T-helper 2 cell (primary cell): Measurements from ENCODE around the gene TMPRSS3.
"Not testable (repeated sequence)": the region's sequence is repeated elsewhere in the genome, so short reads cannot be mapped to it uniquely, and the experiment has no call there.

Source experiments
- DNase-seq, 5 experiments: peaks; one replicate each; pipeline versions ENCODE4 v3.0.0 to v3.0.0-alpha.2; 2012 to 2022

Gene TMPRSS3

GRCh38 chr21:42427809-42428419, 32.1 kb upstream of the TMPRSS3 start:
- DNase-seq, result no peak

- no peak for DNase-seq
Observed at GRCh38 chr21:42426876-42427480, 31.1 kb upstream of the TMPRSS3 start.

DNA sequence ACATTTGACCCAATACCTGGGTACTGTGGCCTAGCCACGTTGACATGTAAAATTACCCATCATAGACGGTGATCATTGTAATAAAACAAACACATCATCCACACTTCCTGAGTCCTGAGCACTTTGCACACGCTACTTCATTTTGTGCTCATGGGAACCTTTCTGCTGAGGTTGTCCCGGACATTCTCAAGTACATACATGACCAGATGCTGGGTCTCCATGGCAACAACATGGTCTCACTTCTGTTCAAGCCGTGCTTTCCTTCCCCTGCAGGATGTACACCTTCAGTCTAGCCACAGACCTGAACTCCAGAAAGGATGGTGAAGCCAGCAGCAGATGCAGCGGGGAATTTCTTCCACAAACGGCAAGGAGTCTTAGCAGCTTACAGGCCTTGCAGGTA, 30.6 kb upstream of the TMPRSS3 start:
- no peak for DNase-seq

DNA sequence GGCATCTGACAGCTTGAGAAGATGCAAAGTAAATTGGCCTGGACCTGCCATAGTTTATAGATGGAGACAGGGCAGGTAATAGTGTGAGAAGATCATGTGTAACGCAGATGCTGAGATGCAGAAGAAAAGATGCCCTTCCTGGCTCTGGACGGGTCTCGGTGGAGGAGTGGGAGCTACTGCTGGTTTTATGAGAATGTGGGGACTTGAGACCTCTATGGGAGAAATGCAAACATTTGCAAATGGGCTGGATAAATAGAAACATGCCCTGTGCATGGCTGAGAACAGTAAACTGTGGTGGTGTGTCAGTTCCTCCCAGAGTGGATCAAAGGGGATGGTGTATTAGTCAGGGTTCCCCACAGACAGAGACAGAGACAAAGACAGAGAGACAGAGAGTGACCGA, 29.7 kb upstream of the TMPRSS3 start:
- no peak for DNase-seq

- peak in 4 of 5 experiments; percentile 50 to 97 (median 84) for DNase-seq
Observed at GRCh38 chr21:42424914-42425541, 29.2 kb upstream of the TMPRSS3 start.

- DNase-seq, result no peak
Observed at GRCh38 chr21:42423685-42424084, 27.8 kb upstream of the TMPRSS3 start.

- DNase-seq, result peak in 3 of 5 experiments; percentile 23 to 90 (median 60)
Observed at GRCh38 chr21:42423197-42423675, 27.4 kb upstream of the TMPRSS3 start.

DNA sequence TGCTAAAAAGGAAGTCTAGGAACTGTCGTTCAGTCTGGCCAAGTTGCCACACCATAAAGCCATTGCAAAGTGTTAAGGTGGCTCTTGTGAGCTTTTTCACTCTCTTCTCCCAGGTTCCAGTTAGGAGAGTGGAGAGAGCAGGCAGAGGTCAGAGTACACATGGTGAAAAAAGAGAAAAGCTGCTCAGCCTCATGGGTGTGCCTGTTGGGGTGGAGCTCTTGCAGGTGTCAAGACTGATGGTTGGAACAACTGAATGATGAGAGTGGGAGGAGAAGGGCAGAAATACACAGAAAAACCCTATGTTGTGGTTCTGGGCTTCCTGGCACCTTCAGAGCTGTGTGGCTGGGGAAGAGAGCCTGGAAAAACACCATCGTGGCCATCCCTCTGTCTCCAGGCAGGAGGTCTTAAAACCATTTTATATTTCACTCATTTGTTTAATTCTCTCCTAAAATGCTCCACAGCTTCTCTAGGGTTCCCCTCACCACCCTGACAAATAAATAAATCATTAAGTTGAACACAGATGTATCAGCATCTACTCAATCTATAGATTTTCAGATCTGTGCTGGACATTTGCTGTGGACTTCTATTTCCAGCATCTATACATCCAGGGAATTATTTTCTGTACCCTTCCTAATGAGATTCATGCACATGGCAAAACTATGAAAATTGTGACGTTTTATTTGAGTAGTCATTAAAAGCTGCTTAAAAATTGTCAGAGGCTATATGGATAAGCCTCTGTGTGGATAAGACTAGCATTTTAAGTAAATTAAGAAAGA, 25.4 kb upstream of the TMPRSS3 start:
- DNase-seq, result no peak

- DNase-seq, result no peak
Observed at GRCh38 chr21:42419845-42420244, 24.0 kb upstream of the TMPRSS3 start.

GRCh38 chr21:42418886-42419285, 23.0 kb upstream of the TMPRSS3 start:
- no peak for DNase-seq

DNA sequence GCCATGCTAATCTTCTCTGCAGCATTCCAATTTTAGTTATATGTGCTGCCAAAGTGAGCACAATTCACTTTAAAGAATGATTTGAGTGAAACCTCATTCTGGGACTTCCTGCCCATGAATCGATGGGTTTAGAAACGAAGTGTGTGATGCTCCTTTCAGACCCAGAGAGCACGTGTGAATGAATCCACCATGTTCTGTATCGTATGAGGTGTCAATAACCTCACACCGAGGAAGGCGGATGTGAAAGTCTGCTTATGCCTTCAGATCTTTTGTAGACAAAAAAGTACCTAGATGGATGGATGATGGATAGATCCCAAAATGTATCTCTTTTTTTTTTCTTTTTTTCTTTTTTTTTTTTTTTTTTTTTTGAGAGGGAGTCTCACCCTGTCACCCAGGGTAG, 21.7 kb upstream of the TMPRSS3 start:
- DNase-seq, result peak in 2 of 5 experiments; percentile 66 to 73

- peak; percentile 59 to 94 (median 88) for DNase-seq
Observed at GRCh38 chr21:42414928-42415769, 19.3 kb upstream of the TMPRSS3 start.

DNA sequence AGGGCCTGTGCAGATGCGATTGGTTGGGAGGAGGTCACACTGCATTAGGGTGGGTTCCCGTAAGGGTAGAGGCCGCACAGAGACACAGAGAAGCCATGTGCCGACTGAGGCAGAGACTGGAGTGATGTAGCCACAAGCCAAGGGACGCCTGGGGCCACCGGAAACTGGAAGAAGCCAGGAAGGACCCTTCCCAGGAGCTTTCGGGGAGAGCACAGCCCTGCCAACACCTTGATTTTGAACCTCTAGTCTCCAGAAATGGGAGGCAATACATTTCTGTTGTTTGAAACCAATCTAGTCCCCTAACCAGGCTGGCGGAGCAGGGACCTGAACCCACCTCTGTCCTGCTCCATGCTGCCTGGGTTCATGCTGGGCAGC, 18.7 kb upstream of the TMPRSS3 start:
- no peak for DNase-seq

DNA sequence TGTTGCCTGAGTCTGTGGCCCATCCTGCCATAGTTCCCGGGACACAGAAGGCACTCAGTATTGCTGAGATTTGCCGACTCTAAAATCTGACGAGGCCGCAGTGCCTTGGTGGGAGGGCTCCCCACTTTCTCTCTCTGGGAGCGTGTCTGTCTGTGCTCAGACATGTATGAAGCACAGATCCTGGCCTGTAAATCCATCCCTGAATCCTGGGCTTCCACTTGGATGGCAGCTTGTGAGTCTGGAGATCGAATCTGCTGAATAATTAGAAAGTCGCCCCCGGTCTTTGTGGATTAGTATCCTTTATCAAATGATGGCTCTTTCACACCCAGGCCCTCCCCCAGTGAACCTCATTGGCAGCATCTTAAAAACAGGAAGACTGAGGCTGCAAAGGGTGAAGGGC, 18.2 kb upstream of the TMPRSS3 start:
- DNase-seq, result no peak

DNA sequence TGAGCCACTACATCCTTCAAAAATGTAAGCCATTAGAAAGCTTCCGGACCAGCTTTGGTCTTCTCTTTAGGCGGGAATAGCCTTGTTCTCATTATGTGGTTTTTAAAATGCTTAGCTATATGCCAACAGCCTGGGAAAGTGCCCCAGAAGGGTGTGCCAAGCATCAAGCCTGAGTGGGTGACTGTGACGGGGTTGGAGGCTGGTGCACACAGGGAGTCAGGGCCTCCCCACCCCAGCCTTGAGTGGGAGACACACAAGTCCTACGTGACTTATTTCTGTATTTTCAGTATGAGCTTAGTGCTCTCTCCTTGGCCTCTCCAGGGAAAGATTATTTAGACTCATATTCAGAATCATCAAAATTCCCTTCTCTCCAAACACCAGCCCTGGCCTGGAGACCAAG, 17.6 kb upstream of the TMPRSS3 start:
- DNase-seq, result peak in 1 of 5 experiments; percentile 48

DNA sequence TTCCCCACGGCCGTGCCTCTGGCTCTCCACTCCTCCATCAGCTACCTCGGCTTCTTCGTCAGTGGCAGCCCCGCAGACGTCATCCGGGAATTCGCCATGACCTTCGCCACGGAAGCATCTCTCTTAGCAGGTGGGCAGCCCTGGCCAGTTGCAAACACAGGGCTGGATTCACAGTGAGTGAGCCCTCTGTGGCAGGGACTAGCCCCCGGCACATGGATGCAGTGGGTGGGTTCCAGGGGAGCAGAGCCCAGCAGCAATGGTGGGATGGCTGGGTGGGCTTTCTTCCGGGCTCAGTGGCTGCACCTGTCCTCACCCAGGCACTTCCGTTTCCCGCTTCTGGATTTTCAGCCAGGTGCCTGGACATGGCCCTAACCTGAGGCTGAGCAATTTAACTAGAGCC, 17.2 kb upstream of the TMPRSS3 start:
- no peak for DNase-seq

DNA sequence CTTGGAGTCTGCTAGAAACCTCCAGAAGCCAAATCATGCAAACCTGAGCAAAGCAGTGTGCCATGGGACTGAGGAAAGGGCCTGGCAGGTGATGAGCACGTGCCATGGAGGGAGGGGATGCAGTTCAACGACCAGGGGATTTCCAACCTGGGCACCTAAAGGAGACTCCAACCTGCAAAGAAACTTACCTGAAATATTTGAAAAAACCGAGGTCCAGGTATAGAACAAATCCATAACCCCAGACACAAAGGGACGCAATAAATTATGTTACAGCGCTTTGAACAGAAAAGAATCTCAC, 16.7 kb upstream of the TMPRSS3 start:
- DNase-seq, result no peak

- DNase-seq, result no peak
Observed at GRCh38 chr21:42411891-42412635, 16.2 kb upstream of the TMPRSS3 start.

GRCh38 chr21:42411197-42411869, 15.5 kb upstream of the TMPRSS3 start:
- peak in 2 of 5 experiments; percentile 25 to 91 for DNase-seq

- DNase-seq, result no peak
Observed at GRCh38 chr21:42409366-42409765, 13.5 kb upstream of the TMPRSS3 start.

DNA sequence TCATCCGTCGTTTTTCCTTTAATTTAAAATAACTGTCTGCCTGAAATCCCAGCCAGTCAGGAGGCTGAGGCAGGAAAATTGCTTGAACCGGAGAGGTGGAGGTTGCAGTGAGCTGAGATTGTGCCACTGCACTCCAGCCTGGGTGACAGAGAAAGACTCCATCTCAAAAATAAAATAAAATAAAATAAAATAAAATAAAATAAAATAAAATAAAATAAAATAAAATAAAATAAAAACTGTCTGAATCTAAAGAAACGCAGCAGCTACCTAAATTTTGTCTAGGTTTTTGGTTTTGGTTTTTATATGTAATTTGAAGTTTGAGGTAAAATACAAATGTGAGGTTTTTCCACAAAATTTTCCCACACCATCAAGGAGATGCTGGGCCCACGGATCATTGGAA, 12.9 kb upstream of the TMPRSS3 start:
- not testable (repeated sequence) for DNase-seq
